Epidermal melanocyte (primary cell): ENCODE results near the gene BCAS3.

ENCODE experiments used
- DNase-seq: peaks from one replicate; pipeline ENCODE4 v3.0.0; 2011; ENCODE audit warnings: low spot score; ENCODE audit not compliant: insufficient read length

BCAS3 gene

DNA sequence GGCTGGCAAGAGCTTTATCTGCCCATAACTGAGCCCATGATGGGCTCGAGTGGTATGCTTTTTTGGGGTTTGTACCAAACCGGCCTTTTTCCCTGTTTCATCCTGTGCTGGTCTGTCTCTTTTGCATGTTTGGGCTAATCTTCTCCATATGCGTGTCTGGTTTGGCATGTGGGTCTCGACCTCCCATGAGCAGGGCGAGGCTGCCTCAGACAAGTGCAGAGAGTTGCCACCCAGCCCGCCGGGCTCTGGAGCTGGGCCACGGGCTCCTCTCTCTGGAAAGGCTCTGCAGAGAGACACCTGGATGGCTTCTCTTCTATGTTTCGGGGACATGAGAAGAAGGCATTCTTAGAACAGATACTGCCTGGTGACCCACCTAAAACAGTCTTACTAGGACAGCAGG, 654.2 kb downstream of the BCAS3 start:
- DNase-seq, result no peak

DNA sequence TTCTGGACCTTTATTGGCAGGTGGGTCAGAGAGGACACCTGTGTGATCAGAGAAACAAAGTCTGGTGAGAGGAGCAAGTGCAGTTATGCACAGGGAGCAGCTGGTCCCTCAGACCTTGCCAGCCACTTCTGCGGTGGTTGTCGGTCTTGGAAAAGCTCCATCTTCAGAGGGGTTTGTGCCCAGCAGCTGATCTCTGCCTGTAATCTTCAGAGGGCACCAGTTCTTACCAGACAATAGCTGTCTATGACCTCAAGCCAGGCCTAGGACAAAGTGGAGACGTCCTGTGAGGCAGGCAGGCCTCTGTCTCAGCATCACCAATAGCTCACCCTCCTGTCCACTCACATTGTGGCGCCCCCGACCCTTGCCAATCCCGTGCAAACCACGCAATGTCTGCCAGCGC, 655.5 kb downstream of the BCAS3 start:
- DNase-seq, result no peak

DNA sequence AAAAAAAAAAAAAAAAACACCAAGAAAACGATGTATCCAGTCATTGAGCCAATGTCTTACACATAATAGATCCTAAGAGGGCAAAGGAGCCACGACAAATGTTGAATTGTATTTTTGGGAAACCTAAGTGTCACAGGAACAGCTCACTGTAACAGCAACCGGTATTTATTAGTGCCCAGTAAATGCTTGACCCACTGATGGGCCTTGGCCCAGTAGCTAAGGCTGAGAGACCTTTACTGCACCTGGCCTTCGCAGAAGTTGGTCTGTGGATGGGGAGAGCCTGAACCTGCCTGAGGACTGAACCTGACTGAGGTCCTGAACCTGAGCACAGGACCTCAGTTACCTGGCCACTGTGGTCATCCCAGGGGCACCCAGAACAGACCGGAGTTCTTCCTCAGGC, 657.0 kb downstream of the BCAS3 start:
- DNase-seq, result no peak

DNA sequence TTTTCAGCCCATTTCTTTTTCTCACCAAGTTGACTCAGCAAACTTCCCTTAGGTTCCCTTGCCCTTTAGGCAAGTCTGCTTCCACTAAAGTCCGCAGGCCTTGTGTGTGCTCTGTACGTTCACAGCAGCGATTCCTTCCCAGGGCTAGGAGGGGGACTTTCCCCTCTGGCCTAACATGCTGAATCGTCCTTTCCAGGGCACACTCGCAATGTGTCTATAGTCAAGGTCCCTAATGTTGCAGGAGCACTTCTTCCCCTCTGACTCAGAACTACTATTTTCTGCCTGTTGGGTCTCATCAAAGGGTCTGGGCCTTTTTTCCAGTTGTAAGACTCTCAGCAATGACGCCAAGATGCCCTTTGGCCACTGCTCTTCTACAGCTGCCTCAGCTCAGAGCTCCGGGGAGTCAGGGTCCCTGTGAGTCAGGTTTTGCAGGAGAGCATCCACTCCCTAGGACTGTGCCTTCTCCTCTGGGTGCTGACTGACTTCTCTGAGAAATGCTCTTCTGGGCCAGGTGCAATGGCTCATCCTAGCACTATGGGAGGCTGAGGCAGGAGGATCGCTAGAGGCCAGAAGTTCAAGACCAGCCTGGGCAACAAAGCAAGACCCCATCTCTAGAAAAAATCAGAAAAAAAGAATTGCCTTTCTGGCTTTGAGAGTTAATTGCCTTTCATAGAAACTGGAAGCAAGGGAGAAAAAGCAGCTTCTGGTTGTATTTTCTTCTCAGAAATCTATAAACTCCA, 657.6 kb downstream of the BCAS3 start:
- DNase-seq, result no peak

DNA sequence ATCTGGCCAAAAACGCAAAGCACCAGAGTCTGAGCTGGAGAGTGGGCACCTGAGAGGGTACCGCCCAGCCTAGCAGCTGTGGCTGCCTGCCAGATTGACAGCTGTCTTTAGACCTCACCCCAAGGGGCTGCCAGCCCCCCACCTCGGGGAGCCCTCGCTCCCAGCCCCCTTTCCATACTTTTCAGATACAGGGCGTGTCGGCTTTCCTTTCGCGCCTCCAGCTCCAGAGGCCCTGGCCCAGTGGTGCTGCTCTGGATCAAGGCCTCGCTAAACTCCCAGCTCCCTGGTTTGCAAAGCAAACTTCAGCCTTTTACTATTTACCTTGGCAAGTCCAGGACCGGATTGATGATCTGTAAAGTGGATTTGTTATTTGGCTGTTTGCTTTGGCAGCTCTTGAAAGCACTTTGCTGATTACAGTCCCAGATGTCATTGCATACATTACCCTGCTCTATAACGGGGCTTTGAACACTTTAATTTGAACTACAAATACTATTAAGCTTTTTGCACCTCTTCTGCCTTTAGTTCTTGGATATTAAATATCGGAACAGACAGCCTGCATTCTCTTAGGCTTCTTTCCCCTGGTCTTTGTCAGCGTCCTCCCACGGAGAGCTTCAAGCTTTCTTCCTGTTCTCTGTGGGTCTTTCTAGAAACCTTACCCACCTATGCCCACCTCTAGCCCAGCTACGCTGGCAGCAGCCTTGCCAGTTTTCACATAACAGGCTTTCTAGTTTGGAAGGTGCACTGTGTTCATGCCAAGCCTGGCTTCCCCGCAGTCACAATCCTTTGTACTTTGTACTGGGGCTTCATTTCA, 658.4 kb downstream of the BCAS3 start:
- DNase-seq, result no peak

DNA sequence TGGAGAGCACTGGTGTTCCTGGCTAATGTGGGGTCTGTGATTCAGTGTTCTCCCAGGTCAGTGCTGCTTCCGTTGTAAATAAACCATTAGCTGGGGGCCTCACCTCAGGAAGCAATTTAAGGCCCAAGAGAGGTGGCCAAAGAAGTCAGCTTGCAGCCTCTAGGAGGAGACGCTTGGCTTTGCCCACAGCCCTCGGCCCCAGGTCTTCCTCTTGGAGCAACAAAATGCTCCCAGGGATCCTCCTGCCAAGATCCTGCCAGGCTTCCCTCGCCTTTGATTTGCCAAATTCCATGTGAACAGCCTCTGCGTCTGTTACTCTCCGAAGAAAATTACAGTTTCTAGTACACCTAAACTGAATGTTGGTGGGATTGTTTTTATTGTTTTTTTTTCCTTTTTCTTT, 659.6 kb downstream of the BCAS3 start:
- DNase-seq, result no peak

DNA sequence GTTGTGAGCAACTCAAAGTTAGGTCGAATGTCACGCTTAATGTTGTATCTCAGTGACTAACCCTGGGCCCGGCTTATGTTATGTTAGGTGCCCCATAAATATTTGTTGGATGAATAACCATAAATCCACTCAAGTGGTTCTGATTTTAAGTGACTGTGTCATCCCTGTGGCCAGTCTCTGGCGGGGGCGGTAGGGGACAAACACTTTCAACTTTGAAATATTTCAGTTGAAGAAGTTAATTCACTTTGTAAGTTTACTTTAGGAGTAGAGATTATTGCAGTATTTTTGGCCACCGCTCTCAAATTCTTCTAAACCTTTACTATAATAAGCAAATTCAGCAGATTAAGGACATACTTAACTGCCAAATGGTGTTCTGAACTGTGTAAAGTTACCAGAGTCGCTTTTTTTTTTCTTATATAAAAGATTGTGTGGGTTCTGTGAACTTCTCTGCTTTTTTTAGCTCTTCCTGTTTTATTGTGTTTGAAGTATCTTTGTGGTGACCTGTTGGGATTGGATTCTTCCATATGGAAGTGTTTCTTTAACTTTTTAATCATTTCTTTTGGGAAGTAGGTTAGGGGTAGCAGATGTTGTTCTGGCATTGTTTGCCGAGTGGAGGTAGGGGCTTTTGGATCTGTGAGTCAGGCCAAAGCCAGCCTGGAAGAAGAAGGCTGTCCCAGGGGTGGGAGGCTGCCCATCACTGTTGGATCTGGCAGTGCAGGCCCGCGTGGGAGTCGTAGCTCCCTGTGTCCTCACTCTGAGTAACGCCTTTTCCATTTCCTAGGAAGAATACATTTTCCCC, 660.5 kb downstream of the BCAS3 start:
- DNase-seq, result no peak

DNA sequence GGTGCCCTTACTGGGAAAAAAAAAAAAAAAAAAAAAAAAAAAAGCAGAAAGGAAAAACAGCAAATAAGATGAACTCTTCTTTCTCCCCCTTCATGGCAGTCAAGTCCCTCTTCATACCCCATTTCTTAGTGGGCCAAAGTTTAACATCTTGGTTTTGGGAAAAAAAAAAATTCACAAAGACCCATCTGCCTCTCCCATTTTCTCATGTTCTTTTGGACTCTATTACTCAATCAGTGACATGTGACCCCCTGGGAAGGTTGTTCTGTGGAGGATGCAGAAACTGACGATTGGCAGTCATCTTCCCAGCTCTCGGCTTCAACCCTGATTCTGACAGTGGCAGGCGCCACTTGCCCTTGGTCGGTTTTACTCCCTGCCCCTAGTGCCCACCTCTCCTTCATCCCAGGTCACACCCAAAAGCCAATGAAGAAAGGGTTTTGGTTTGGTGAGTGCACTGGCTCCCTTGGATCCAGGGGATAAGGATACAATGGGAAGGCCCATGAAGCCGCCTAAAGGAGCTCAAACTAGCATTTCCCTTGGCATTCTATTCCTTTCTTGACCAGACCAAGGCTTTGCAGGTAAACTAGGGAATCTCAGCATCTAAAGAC, 661.3 kb downstream of the BCAS3 start:
- no peak for DNase-seq

DNA sequence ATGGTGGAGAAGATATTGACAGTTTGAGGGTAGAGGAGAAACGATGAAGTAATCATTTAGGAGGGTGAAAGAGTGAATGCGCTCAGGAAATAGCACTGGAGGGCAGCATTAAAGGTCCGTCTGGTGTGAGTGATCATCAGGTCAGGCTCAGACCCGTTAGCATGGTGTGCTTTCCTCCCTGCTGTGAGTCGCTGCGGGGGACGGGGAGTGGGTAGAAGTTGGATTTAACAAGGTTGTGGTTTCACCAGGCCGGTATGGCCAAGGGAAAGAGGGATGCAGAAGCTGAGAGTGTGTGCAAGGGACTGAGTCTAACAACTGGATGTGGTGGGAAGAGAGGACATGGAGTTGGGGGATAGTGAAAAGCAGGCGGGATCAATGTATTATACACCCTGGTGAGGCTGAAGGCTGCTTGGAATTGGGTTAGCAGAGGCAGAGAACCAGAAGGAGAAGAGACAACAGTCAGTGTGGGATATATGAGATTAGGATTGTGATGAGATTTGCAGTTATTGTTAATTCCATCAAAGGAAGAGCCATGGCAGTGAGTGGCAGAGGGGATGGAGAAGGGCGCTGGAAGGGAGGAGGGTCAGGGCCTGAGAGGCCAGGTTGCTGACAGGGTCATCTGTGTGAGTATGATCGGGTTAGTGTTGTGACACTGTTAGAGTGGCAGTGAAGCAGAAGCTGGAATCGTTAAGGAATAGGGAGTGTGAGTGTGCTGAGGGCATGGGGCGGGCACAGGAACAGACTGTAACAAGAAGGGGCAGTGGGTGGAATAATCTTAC, 663.0 kb downstream of the BCAS3 start:
- no peak for DNase-seq

DNA sequence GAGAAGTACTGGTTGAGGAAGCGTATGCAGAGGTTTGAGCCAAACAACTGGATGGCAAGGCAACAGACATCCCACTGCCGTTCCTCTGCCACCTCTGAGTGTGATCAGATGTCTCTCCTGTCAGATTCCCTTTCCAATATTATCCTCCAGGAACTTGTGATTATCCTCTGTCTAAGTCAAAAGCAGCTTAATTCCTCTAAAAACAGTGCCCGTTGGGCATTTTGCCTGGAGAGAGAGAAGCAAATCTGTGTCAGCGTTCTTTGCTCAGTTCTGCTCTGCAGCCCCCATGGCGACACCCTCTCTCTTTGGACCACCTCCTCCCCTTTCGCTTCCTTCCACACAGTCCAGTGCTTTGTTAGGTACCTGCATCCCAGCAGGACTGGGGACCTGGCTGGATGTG, 665.9 kb downstream of the BCAS3 start:
- no peak for DNase-seq

DNA sequence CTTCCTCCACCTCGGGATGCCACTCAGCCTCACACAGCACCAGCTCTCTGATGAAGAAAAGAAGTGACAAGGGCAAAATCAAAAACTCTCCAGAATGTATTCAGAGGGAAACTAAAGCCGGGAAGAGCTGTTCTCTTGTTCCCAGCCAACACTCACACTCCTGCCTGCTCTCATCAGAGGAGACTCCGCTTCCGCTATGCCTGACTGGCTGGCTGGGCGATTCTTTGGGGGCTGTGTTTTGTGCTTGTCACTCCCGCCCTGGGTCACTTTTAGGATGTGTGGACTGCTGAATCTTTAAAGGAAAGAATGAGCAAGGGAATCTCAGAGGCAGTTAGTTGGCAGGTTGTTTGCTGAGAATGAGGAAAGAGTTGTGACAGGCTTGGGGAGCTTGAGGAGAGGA, 667.4 kb downstream of the BCAS3 start:
- no peak for DNase-seq

DNA sequence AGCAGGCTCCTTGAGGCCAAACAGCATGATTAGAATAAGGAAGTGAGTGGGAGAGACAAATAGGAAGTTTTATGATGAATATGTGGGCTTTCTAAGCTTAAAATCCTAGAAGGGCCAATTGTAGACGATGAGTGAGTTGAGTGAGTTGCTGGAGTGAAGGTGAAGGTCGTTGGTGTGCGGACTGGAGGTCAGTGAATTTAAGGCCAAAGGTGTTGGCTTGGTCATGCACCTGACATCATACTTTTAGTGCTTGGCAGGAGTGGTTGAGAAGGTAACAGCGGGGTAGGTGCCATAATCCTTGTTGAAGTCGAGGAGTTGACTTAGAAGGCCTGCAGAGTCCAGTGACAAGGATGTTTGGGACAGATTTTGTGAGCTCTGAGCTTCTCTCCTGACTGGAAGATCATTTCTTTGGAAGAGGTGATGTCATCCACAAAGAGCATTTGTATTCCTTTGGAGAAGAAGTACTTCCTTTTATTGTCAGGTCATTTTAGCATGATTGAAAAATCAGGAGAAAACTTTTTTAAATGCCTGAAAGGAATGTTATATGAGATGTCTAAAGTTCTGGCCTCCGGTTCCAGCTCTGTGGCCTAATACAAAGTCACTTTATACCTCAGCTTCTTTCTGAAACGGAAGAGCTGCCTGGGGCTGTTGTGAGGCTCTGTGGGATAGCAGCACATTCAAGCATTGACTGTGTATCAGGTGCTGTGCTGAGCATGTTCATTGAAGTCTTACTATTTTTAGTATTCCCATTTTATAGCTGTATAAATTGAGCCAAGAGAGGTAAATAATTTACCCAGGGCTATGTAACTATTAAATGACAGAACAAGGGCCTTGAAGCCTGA, 668.4 kb downstream of the BCAS3 start:
- peak; percentile 50 for DNase-seq

DNA sequence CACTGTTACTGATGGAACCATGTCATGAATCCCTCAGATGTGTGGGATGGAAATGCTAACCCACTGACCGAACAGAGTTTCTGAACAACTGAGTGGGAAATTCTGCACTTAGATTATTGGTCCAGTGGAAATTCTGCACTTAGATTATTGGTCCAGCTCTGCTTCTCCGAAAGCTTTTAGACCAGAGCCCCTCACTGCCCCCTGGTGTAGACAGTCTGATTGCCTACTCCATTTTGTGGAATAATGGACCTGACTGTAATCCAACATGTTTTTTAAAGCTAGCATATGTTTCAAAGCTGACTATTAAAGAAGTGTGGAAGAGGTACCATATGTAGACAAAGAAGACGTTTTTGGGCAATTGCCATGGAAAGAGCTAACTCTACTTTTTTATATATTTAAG, 671.7 kb downstream of the BCAS3 start:
- no peak for DNase-seq

DNA sequence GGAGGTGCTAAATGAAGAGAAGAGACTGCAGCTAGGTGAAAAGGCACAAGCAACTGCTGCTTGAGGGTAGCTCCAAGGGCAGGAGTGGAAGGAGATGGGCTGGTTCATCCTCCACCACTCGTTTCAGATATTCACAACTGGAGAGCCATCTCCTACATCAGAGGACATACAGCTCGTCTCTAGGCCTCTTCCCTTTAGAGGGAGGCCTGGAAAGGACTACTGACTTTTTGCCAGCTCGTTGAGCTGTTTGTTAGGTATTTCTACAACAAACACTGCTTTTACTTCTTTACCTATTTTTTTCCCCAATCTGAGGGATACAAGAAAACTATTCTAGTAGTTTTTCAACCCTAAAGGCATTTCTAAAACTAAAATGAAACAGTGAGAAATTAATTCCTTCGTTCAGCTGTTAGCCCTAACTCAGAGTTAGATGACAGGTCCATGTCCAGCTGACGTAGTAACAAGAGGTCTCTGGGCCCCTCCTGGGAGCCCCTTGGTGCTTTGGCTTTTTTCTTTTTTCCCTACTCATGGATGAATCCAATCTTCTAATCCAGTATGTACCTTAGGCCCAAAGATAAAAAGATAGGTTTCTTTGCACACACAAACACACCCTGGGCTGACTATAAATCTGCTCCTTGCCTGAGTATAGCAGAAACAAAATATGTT, 674.2 kb downstream of the BCAS3 start:
- no peak for DNase-seq

DNA sequence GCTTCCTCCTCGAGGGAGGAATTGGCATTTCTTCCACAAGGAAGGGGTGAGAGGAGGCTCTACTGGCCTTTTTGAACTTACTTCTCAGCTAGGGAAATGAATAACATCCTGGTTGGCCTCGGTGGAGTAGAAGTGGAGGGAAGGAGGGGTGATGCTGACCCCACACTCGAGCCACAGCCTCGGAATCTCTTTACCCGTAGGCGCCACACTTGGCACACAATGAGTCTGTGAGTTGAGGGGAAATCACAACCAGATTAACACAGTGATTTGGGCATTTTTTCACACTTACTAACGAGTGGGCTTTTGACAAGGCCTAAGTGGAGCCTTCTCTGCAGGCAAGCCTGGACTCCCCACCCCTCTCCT, 674.7 kb downstream of the BCAS3 start:
- no peak for DNase-seq

DNA sequence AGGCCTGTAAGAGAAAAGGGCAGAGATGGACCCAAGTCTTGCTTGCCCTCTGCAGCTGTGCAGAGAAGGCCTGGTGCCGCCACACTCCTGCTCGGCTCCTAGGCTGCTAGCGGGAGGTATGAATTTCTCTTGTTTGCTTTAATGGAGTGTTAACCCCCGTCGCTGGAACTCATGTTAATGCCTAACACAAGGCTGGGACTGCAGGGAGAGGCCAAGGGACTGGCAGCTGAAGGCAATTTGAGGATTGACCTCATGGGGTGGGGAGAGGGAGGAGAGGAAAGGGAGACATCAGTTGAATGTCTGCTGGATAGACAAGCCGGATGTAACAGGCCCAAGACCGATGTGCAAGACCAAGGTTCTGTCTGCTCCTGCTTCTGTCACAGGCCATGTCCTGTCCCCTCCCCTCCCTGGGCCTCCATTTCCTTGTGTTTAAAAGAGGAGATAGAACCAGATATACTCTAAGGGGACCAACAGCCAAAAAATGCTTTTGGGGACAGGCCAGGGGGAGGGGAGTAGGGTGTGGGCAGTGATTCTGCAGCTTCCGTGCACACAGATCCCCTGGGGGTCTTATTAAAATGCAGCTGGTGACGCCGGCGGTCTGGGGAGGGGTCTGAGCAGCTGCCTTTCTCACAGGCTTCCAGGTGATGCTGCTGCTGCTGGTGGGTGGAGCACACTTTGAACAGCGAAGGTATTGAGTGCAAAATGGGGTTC, 675.3 kb downstream of the BCAS3 start:
- DNase-seq, result no peak

DNA sequence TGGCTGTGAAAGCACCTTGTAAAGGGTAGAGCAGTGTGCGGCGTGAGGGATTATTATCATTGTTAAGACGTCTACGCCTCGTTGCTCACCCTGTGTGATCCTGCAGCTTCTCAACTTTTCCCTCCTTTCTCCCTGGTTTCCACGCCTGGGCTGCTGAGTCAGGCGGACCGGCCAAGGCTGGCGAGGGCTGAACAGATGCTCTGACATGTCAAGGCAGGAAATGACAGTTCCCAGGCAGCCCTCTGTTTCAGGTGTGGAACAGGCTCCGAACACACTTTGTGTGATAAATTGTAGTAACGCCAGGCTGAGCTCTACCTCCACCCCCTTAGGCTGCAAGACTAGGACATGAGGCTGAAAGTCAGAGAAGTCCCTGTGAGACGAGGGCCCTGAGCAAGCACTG, 676.0 kb downstream of the BCAS3 start:
- DNase-seq, result no peak

DNA sequence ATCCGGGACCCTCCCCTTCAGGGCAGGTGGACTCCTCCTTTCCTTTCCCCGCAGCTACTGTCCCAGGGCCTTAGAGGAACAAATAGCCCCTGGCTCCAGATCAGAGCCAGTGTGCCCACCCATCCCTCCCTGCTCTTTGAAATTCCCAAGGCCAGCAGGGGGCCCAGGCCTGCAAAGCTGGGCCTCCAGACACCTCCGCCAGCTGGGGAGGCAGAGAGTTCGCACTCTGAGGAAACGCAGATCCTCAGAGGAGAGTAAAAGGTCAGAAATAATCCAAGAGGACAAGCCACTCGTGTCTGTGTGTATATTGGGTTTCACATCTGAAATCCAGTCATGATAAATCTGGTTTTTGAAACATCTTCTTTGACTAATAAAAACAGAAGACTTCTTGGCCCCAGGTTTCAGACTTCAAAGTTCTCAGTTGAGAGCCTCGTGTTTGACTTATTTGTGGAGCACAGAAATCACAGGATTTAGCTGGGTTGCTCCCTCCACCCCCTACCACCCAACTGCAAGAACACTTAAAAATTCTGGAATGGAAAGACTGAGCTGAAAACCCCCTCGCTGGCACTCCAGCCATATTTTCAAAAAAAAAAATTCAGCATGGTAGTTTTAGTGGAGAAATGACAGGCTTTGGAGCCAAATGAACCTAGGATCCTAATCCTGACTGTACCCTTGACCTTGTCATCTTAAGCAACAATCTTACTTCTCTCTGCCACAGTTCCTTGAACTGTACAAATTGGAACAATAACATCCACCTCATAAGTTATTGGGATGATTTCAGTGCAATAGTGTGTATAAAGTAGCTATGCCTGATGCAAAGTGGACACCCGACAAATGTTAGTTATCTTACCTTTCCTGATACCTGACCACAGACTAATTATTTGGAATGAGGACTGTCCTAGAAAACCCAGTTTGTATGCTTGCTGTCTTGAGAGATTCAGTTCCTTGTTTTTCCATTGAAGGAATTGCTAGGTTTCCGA, 677.5 kb downstream of the BCAS3 start:
- no peak for DNase-seq
